OCI-LY7 (cell line): ENCODE results near the gene SEZ6L. TPM values are rescaled to one million over a fixed set of nuclear protein-coding genes. Genes with fewer than 3 reads are reported as not detected.

ENCODE experiments used
- BruUV-seq: library from RNA; stranded (reverse); fragments of 400-500 nt; replicated peaks from 2 replicates; lab custom pipeline; 2021; lab: Mats Ljungman, UMichigan
- CTCF ChIA-PET: fragments of 300-600 bp; sonication (Branson Sonifier 250); formaldehyde crosslinking; loops from one replicate; lab custom pipeline; 2022; ENCODE audit warnings: antibody characterized with exemption; ENCODE audit not compliant: unreplicated experiment; lab: Charles Lee
- POLR2A ChIA-PET: fragments of 300-600 bp; sonication (Branson Sonifier 250); formaldehyde crosslinking; loops from one replicate; lab custom pipeline; 2022; ENCODE audit warnings: antibody characterized with exemption; lab: Charles Lee
- DNase-seq: peaks from one replicate; pipeline ENCODE4 v3.0.0-alpha.2; 2015; ENCODE audit warnings: low spot score
- H2AFZ ChIP-seq: fragments of 200-600 bp; sonication (generic), shearing (Covaris generic); 2 replicates; pipeline ENCODE4 v1.6.1; 2014; ENCODE audit warnings: mild to moderate bottlenecking, antibody characterized with exemption, low read length, moderate library complexity
- H3K27ac ChIP-seq: fragments of 200-600 bp; sonication (generic); 2 replicates; pipeline ENCODE4 v1.5.1; 2014; ENCODE audit warnings: mixed run types, low read depth, mild to moderate bottlenecking, moderate library complexity, low read length, inconsistent platforms; ENCODE audit not compliant: poor library complexity, severe bottlenecking
- H3K36me3 ChIP-seq: fragments of 200-600 bp; sonication (generic); 2 replicates; pipeline ENCODE4 v1.6.1; 2014; ENCODE audit warnings: mild to moderate bottlenecking, antibody characterized with exemption, low read length, moderate library complexity, mixed read lengths; ENCODE audit not compliant: insufficient read depth
- H3K4me1 ChIP-seq: fragments of 200-600 bp; sonication (generic); 2 replicates; pipeline ENCODE4 v1.5.1; 2014; ENCODE audit warnings: mild to moderate bottlenecking, low read length; ENCODE audit not compliant: insufficient read depth, poor library complexity, severe bottlenecking
- H3K4me2 ChIP-seq: fragments of 200-600 bp; sonication (generic); 2 replicates; pipeline ENCODE4 v1.6.1; 2014; ENCODE audit warnings: mild to moderate bottlenecking, low read length
- H3K4me3 ChIP-seq: fragments of 200-600 bp; sonication (generic); 2 replicates; pipeline ENCODE4 v1.5.1; 2014; ENCODE audit warnings: mild to moderate bottlenecking, low read depth, low read length; ENCODE audit not compliant: poor library complexity, severe bottlenecking
- H3K79me2 ChIP-seq: fragments of 200-600 bp; sonication (generic); 2 replicates; pipeline ENCODE4 v1.6.1; 2016; ENCODE audit warnings: low read depth, mild to moderate bottlenecking, low read length, moderate library complexity, mixed read lengths; ENCODE audit not compliant: insufficient read depth
- H3K9me2 ChIP-seq: fragments of 200-600 bp; sonication (generic); 2 replicates; pipeline ENCODE4 v1.6.1; 2016; ENCODE audit warnings: mild to moderate bottlenecking, low read length, mixed read lengths; ENCODE audit not compliant: insufficient read depth
- H3K9me3 ChIP-seq: fragments of 200-600 bp; sonication (generic); 2 replicates; pipeline ENCODE4 v1.6.1; 2014; ENCODE audit warnings: mild to moderate bottlenecking, mixed run types, low read length, mixed read lengths
- H4K20me1 ChIP-seq: fragments of 200-600 bp; sonication (generic); 2 replicates; pipeline ENCODE4 v1.6.1; 2014; ENCODE audit warnings: mild to moderate bottlenecking, antibody characterized with exemption, low read length, moderate library complexity, mixed read lengths; ENCODE audit not compliant: insufficient read depth
- EZH2phosphoT487 ChIP-seq: fragments of 200-600 bp; sonication (generic); IDR thresholded peaks from 2 replicates; pipeline ENCODE4 v1.6.1; 2018; ENCODE audit warnings: low read depth, borderline replicate concordance, mild to moderate bottlenecking, mixed run types, antibody characterized with exemption, low read length, moderate library complexity, mixed read lengths
- intact Hi-C: fragments of 100-400 bp; cut with micrococcal nuclease; formaldehyde crosslinking; loops from one replicate; pipeline ENCODE4 v1.10.0; 2022; ENCODE audit not compliant: unreplicated experiment
- total RNA-seq, 2 experiments: library from RNA; depleted of rRNA in 1 of 2; stranded (reverse); fragments of >200 nt in 1 of 2; shearing (Covaris generic) in 1 of 2; gene quantifications; 2 replicates each; pipeline ENCODE4 v1.2.3, GENCODE V29; 2014 to 2022
- TF ChIP-seq, protein P1 (sequence below): fragments of 200-600 bp; sonication (generic); conservative IDR thresholded peaks from 2 replicates; pipeline ENCODE4 v1.5.1; 2014; ENCODE audit warnings: mild to moderate bottlenecking, antibody characterized with exemption, low read length, moderate library complexity, mixed read lengths

SEZ6L gene
- total RNA-seq, 2 experiments from 2014 or later = not detected

GRCh38 chr22:26318975-26319374 lies 149.7 kb downstream of the SEZ6L start:
- no peak for TF ChIP-seq EZH2phosphoT487
- TF ChIP-seq, protein P1, sequence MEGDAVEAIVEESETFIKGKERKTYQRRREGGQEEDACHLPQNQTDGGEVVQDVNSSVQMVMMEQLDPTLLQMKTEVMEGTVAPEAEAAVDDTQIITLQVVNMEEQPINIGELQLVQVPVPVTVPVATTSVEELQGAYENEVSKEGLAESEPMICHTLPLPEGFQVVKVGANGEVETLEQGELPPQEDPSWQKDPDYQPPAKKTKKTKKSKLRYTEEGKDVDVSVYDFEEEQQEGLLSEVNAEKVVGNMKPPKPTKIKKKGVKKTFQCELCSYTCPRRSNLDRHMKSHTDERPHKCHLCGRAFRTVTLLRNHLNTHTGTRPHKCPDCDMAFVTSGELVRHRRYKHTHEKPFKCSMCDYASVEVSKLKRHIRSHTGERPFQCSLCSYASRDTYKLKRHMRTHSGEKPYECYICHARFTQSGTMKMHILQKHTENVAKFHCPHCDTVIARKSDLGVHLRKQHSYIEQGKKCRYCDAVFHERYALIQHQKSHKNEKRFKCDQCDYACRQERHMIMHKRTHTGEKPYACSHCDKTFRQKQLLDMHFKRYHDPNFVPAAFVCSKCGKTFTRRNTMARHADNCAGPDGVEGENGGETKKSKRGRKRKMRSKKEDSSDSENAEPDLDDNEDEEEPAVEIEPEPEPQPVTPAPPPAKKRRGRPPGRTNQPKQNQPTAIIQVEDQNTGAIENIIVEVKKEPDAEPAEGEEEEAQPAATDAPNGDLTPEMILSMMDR = peak; percentile 66
- no peaks in the 10 kb centered on the region for H3K9me2 ChIP-seq
- no peaks in the 10 kb centered on the region for H3K9me3 ChIP-seq
- H2AFZ ChIP-seq = no peak overlapping the region
- H3K4me2 ChIP-seq = no peak overlapping the region
- H4K20me1 ChIP-seq = no peaks in the 10 kb centered on the region
- CTCF ChIA-PET = no interaction called here
- H3K4me3 ChIP-seq = no peak overlapping the region
- H3K27ac ChIP-seq = no peak overlapping the region
- no peaks in the 10 kb centered on the region for H3K36me3 ChIP-seq
- POLR2A ChIA-PET = interaction anchor here (0.5 kb wide), 1 partner anchor 388 kb away, joined by 3 read pairs; no protein-coding TSS in a partner anchor
- intact Hi-C loops = no loop called here
- H3K4me1 ChIP-seq = no peaks in the 10 kb centered on the region
- no TSS peak for BruUV-seq
- no peak for DNase-seq
- no peaks in the 10 kb centered on the region for H3K79me2 ChIP-seq

- H3K9me3 ChIP-seq = no peaks in the 10 kb centered on the region
- POLR2A ChIA-PET = interaction anchor here (0.5 kb wide), 1 partner anchor 1834 kb away, joined by 3 read pairs; no protein-coding TSS in a partner anchor
- no peak for TF ChIP-seq EZH2phosphoT487
- TF ChIP-seq, protein P1 = no peak
- no peaks in the 10 kb centered on the region for H3K36me3 ChIP-seq
- no peaks in the 10 kb centered on the region for H3K9me2 ChIP-seq
- H2AFZ ChIP-seq = no peak overlapping the region
- H3K4me3 ChIP-seq = no peak overlapping the region
- no peak overlapping the region for H3K4me2 ChIP-seq
- no peak overlapping the region for H3K27ac ChIP-seq
- no peak for DNase-seq
- H4K20me1 ChIP-seq = no peaks in the 10 kb centered on the region
- no TSS peak for BruUV-seq
- intact Hi-C loops = no loop called here
- H3K4me1 ChIP-seq = no peaks in the 10 kb centered on the region
- CTCF ChIA-PET = no interaction called here
- no peaks in the 10 kb centered on the region for H3K79me2 ChIP-seq
These were observed 151.2 kb downstream of the SEZ6L start for GRCh38 chr22:26320447-26320846.

DNA sequence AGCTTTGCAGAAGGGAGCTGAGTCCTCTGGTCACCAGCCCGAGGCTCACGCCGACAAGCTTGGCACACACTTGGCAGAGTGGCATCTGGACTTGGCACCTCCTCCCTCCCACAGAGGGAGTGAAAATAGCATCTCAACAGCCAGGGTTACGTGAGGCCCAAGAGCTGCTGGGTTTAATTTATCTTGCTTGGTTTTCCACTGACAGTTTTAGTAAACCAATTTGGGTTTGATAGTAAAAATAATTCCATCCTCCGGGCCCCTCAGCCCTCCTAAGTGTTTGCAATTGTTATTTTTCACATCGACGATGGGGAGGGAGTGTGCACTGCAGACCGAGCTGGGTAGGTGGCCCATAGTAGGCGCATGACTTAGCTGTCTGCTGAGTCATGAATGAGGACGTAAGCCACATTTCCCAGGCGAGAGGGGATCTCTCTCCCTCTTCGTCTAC lies 152.2 kb downstream of the SEZ6L start:
- no peaks in the 10 kb centered on the region for H3K9me2 ChIP-seq
- TF ChIP-seq, protein P1 = no peak
- TF ChIP-seq EZH2phosphoT487 = no peak
- no peak for DNase-seq
- BruUV-seq = no TSS peak
- H4K20me1 ChIP-seq = no peaks in the 10 kb centered on the region
- no peak overlapping the region for H3K27ac ChIP-seq
- H3K4me3 ChIP-seq = no peak overlapping the region
- intact Hi-C loops = no loop called here
- no peak overlapping the region for H2AFZ ChIP-seq
- no peaks in the 10 kb centered on the region for H3K79me2 ChIP-seq
- no peaks in the 10 kb centered on the region for H3K4me1 ChIP-seq
- ChIA-PET CTCF (no interaction called here), POLR2A (interaction anchor here (0.7 to 1.1 kb wide), 3 partner anchors 19 to 474 kb away, joined by 3 to 4 read pairs (median 3); no protein-coding TSS in a partner anchor)
- no peaks in the 10 kb centered on the region for H3K36me3 ChIP-seq
- H3K4me2 ChIP-seq = no peak overlapping the region
- H3K9me3 ChIP-seq = no peaks in the 10 kb centered on the region
